Activated CD8-positive, alpha-beta memory T cell treated with anti-CD3 and anti-CD28 coated beads, Interleukin-2, amount 10 ng/mL, durations not matched to agents 7 days and 5 days (primary cell): Measurements from ENCODE around the gene TRDMT1. TPM values are rescaled to one million over a fixed set of nuclear protein-coding genes. Genes with fewer than 3 reads are reported as not detected.
A peak's percentile ranks its signal among the peaks of the same experiment; 100 is the strongest.

Experiments used
- ATAC-seq: fragments of 150-1000 bp; cut with Tn5 transposase; one replicate; pipeline ENCODE4 v1.10.0; 2021; ENCODE audit warnings: moderate library complexity
- CTCF ChIA-PET: fragments of 350-600 bp; sonication (Branson Sonifier 250); formaldehyde crosslinking; loops from one replicate; lab custom pipeline; 2021; ENCODE audit warnings: antibody characterized with exemption; lab: Charles Lee
- DNase-seq: peaks from one replicate; pipeline ENCODE4 v3.0.0-alpha.2; 2020
- H3K27ac Mint-ChIP-seq: one replicate; pipeline ENCODE4 v1.8.0; 2021; ENCODE audit warnings: mild to moderate bottlenecking, mixed read lengths
- H3K27me3 Mint-ChIP-seq: one replicate; pipeline ENCODE4 v1.8.0; 2021; ENCODE audit warnings: mixed read lengths
- H3K36me3 Mint-ChIP-seq: one replicate; pipeline ENCODE4 v1.8.0; 2021; ENCODE audit warnings: mild to moderate bottlenecking, mixed read lengths
- H3K4me1 Mint-ChIP-seq: one replicate; pipeline ENCODE4 v1.8.0; 2021; ENCODE audit warnings: mixed read lengths
- H3K4me3 Mint-ChIP-seq: one replicate; pipeline ENCODE4 v1.8.0; 2021; ENCODE audit warnings: mild to moderate bottlenecking, moderate library complexity, mixed read lengths
- H3K9me3 Mint-ChIP-seq: one replicate; pipeline ENCODE4 v1.8.0; 2022; ENCODE audit warnings: low read depth, mixed read lengths
- total RNA-seq, 2 experiments: library from RNA; stranded (reverse); gene quantifications; one replicate each; pipeline ENCODE4 v1.2.3, GENCODE V29; 2021

TRDMT1 gene
- total RNA-seq, 2 experiments from 2014 or later, result 7.7 to 9.2 TPM

DNA sequence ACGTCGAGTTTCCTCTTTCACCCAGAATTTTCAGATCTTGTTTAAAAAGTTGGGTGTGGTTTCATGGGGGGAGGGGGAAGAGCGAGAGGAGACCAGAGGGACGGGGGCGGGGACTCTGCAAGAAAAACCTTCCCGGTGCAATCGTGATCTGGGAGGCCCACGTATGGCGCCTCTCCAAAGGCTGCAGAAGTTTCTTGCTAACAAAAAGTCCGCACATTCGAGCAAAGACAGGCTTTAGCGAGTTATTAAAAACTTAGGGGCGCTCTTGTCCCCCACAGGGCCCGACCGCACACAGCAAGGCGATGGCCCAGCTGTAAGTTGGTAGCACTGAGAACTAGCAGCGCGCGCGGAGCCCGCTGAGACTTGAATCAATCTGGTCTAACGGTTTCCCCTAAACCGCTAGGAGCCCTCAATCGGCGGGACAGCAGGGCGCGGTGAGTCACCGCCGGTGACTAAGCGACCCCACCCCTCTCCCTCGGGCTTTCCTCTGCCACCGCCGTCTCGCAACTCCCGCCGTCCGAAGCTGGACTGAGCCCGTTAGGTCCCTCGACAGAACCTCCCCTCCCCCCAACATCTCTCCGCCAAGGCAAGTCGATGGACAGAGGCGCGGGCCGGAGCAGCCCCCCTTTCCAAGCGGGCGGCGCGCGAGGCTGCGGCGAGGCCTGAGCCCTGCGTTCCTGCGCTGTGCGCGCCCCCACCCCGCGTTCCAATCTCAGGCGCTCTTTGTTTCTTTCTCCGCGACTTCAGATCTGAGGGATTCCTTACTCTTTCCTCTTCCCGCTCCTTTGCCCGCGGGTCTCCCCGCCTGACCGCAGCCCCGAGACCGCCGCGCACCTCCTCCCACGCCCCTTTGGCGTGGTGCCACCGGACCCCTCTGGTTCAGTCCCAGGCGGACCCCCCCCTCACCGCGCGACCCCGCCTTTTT is 26.9 kb upstream of the TRDMT1 start, which contains the start of gene VIM:
TSS of gene VIM (plus strand) at position 151 of the 925 bp plus-strand sequence. CDS start 1,182 bp downstream, outside the sequence.
- CTCF ChIA-PET, result interaction anchor here (0.8 to 6.5 kb wide), 9 partner anchors 9 to 208 kb away, joined by 3 to 51 read pairs (median 24); partner anchors contain the start of gene TRDMT1
- no peaks in the 10 kb centered on the region for H3K9me3 Mint-ChIP-seq
- no peaks in the 10 kb centered on the region for H3K27me3 Mint-ChIP-seq
- ATAC-seq (peak; percentile 44), DNase-seq (peak; percentile 96)
- H3K4me3 Mint-ChIP-seq, result peak within 1 kb of the TSS; percentile 93
- H3K36me3 Mint-ChIP-seq, result peaks cover 52% of the 10 kb centered on the region
- H3K4me1 Mint-ChIP-seq, result peaks cover 46% of the 10 kb centered on the region
- peak within 1 kb of the TSS; percentile 97 for H3K27ac Mint-ChIP-seq

GRCh38 chr10:17227367-17228090 is 26.1 kb upstream of the TRDMT1 start:
- DNase-seq, result peak; percentile 58
- peaks cover 40% of the 10 kb centered on the region for H3K4me1 Mint-ChIP-seq

GRCh38 chr10:17226891-17227303 is 25.4 kb upstream of the TRDMT1 start:
- H3K27ac Mint-ChIP-seq, result peak overlapping the region; percentile 97
- no peak for DNase-seq
- H3K4me1 Mint-ChIP-seq, result peaks cover 36% of the 10 kb centered on the region
- no peak for ATAC-seq
- peak overlapping the region; percentile 93 for H3K4me3 Mint-ChIP-seq
- no peaks in the 10 kb centered on the region for H3K9me3 Mint-ChIP-seq
- CTCF ChIA-PET, result interaction anchor here (1.6 to 6.5 kb wide), 7 partner anchors 7 to 199 kb away, joined by 5 to 51 read pairs (median 24); partner anchors contain the start of gene TRDMT1
- H3K36me3 Mint-ChIP-seq, result peaks cover 43% of the 10 kb centered on the region
- H3K27me3 Mint-ChIP-seq, result no peaks in the 10 kb centered on the region

More at GRCh38 chr10:17227367-17228090, 26.1 kb upstream of the TRDMT1 start:
- Mint-ChIP-seq H3K27ac (peak overlapping the region; percentile 97), H3K27me3 (no peaks in the 10 kb centered on the region), H3K36me3 (peaks cover 49% of the 10 kb centered on the region), H3K9me3 (no peaks in the 10 kb centered on the region), H3K4me3 (peak overlapping the region; percentile 93)
- ATAC-seq, result peak; percentile 20
- CTCF ChIA-PET, result interaction anchor here (0.8 to 6.5 kb wide), 7 partner anchors 8 to 207 kb away, joined by 3 to 51 read pairs (median 24); partner anchors contain the start of gene TRDMT1

GRCh38 chr10:17225808-17226207 is 24.3 kb upstream of the TRDMT1 start:
- Mint-ChIP-seq H3K4me1 (peaks cover 32% of the 10 kb centered on the region), H3K27me3 (no peaks in the 10 kb centered on the region), H3K27ac (no peak overlapping the region), H3K4me3 (no peak overlapping the region), H3K9me3 (no peaks in the 10 kb centered on the region), H3K36me3 (peaks cover 32% of the 10 kb centered on the region)
- CTCF ChIA-PET, result interaction anchor here (1.6 to 6.5 kb wide), 4 partner anchors 10 to 25 kb away, joined by 5 to 51 read pairs (median 33); no protein-coding TSS in a partner anchor
- ATAC-seq, result no peak
- DNase-seq, result no peak

DNA sequence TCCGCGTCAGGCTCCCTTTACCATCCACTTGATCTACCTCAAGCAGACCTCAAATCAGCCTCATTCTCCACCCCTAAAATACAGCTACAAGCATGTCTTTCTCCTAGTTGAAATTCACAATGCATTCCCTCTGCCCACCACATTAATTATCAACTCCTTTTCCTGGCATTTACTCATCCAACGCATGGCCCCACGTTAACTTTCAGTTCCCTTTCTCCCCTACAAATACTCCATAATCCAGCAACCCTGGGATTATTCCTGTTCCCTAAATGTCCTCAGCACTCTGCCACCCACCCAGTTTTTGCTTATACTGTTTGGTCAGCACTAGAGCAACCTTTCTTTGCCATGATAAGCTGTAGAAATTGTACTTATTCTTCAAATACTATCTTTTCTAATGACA is 20.9 kb upstream of the TRDMT1 start:
- no peaks in the 10 kb centered on the region for H3K9me3 Mint-ChIP-seq
- no peaks in the 10 kb centered on the region for H3K27me3 Mint-ChIP-seq
- CTCF ChIA-PET, result interaction anchor here (0.7 kb wide), 1 partner anchor 189 kb away, joined by 3 read pairs; no protein-coding TSS in a partner anchor
- H3K27ac Mint-ChIP-seq, result no peak overlapping the region
- ATAC-seq, result no peak
- peaks cover 43% of the 10 kb centered on the region for H3K4me1 Mint-ChIP-seq
- H3K4me3 Mint-ChIP-seq, result no peak overlapping the region
- DNase-seq, result no peak
- H3K36me3 Mint-ChIP-seq, result peaks cover 30% of the 10 kb centered on the region

DNA sequence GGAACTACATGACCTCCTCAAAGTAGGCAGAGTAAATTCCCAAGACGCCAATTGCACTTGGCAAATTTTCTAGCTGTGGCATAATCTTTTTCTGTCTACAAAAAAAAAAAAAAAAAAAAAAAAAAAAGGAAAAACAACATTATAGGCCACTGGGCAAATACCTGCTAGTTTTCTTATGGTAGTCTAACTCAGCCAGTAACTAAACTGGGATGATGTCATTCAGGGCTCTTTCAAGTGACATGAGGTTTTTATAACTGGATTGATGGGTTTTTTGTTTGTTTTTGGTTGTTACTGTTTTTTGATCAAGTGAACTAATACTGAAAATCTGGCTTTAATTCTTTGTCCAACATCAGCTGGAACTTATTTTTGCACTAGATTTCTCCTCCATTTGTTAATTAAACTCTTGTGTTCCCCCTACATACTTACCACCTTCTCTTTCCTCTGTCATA is 19.2 kb upstream of the TRDMT1 start:
- no peak overlapping the region for H3K4me3 Mint-ChIP-seq
- CTCF ChIA-PET, result interaction anchor here (1.1 to 4.2 kb wide), 4 partner anchors 9 to 252 kb away, joined by 3 to 24 read pairs (median 3); partner anchors contain the start of gene VIM
- peaks cover 44% of the 10 kb centered on the region for H3K4me1 Mint-ChIP-seq
- peak overlapping the region; percentile 6 for H3K27ac Mint-ChIP-seq
- no peaks in the 10 kb centered on the region for H3K27me3 Mint-ChIP-seq
- ATAC-seq, result no peak
- no peak for DNase-seq
- no peaks in the 10 kb centered on the region for H3K9me3 Mint-ChIP-seq
- H3K36me3 Mint-ChIP-seq, result peaks cover 33% of the 10 kb centered on the region

- no peaks in the 10 kb centered on the region for H3K9me3 Mint-ChIP-seq
- H3K4me1 Mint-ChIP-seq, result peaks cover 51% of the 10 kb centered on the region
- no peak overlapping the region for H3K27ac Mint-ChIP-seq
- DNase-seq (no peak), ATAC-seq (no peak)
- H3K36me3 Mint-ChIP-seq, result peaks cover 32% of the 10 kb centered on the region
- H3K27me3 Mint-ChIP-seq, result no peaks in the 10 kb centered on the region
- H3K4me3 Mint-ChIP-seq, result no peak overlapping the region
- CTCF ChIA-PET, result interaction anchor here (0.7 to 4.2 kb wide), 3 partner anchors 10 to 190 kb away, joined by 3 to 24 read pairs (median 3); partner anchors contain the start of gene VIM
Observed at GRCh38 chr10:17219024-17219423, 17.6 kb upstream of the TRDMT1 start.

DNA sequence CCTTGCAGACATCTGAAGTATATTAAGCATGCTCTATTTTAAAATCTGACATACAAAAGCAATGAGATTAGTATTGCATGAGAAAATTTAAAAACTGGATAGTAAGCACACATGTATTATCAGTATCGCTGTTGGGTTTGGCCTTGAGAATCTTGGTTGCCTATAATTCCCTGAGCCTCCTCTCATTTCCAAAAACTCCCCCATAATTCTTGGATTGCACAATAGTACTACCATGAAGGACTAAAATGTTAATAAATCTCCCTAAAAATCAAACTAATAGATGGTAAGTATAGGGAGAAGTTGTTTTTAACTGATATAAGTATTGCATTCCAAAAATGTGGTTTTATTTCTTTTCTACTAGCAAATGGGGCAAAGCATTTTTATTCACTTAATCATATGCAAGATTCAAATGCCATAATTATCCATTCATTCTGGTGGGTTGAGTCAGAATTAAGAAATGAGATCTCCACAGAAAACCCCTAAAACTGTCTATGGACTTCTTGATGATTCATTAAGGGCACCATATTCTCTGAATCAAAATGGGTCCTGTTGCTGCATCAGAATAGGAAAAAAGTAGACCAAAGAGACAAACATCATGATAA is 16.3 kb upstream of the TRDMT1 start:
- no peak overlapping the region for H3K4me3 Mint-ChIP-seq
- DNase-seq (no peak), ATAC-seq (no peak)
- peak overlapping the region; percentile 96 for H3K27ac Mint-ChIP-seq
- H3K9me3 Mint-ChIP-seq, result no peaks in the 10 kb centered on the region
- H3K36me3 Mint-ChIP-seq, result peaks cover 28% of the 10 kb centered on the region
- H3K4me1 Mint-ChIP-seq, result peaks cover 62% of the 10 kb centered on the region
- H3K27me3 Mint-ChIP-seq, result no peaks in the 10 kb centered on the region
- CTCF ChIA-PET, result interaction anchor here (4.2 kb wide), 1 partner anchor 12 kb away, joined by 24 read pairs; the partner anchor contains the start of gene VIM

DNA sequence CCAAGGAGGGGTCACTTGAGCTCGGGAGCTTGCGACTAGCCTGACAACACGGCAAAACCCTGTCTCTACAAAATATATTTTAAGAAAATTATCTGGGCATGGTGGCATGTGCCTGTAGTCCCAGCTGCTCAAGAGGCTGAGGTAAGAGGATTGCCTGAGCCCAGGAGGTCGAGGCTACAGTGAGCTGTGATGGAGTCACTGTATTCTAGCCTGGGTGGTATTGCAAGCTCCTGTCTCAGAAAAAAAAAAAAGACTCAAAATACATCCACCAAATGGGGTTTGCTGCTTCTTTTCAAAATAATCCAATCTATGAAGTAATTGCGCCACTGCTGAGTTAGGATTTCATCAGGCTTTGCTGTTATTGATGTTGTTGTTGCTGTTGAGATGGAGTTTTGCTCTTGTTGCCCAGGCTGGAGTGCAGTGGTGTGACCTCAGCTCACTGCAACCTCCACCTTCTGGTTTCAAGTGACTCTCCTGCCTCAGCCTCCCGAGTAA is 15.5 kb upstream of the TRDMT1 start:
- DNase-seq (no peak), ATAC-seq (no peak)
- Mint-ChIP-seq H3K4me1 (peaks cover 66% of the 10 kb centered on the region), H3K27me3 (no peaks in the 10 kb centered on the region), H3K9me3 (no peaks in the 10 kb centered on the region), H3K27ac (peak overlapping the region; percentile 96), H3K36me3 (peaks cover 28% of the 10 kb centered on the region), H3K4me3 (no peak overlapping the region)
- CTCF ChIA-PET, result interaction anchor here (1.0 to 2.7 kb wide), 4 partner anchors 10 to 192 kb away, joined by 3 to 42 read pairs (median 12); partner anchors contain the start of genes TRDMT1 and VIM

DNA sequence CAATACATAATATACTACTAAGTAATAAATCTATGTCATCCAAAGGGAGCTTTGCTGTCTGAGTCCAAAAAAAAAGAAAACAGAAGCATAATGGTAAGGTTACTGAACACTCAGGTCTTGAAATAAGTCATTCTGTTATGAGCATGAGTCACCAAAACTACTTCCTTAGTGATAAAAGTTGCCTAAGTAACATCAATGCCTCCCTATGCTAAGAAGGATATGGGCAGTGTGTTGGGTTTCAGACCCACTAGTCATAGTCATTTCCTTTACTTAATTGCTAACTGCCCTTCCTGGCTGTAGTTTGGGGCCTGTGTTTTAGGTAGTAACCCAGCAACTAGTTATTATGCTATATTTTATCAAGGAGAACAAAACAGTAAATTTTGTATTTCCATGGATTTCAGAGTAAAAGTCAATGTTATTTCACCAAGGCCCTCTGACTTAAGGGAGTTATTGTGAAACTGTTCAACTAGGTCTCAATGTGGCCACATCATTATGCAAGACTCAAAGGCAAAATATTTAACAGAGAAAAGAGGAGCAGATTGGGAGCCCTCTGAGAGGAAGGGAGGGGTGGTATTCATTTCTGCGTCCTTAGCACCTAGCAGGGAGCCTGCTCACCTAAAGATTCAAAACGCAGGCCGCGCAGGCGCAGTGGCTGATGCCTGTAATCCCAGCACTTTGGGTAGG is 14.9 kb upstream of the TRDMT1 start:
- peaks cover 28% of the 10 kb centered on the region for H3K36me3 Mint-ChIP-seq
- peak overlapping the region; percentile 96 for H3K27ac Mint-ChIP-seq
- H3K4me3 Mint-ChIP-seq, result peak overlapping the region; percentile 44
- peaks cover 66% of the 10 kb centered on the region for H3K4me1 Mint-ChIP-seq
- CTCF ChIA-PET, result interaction anchor here (1.0 to 2.7 kb wide), 5 partner anchors 10 to 191 kb away, joined by 3 to 42 read pairs (median 8); partner anchors contain the start of genes TRDMT1 and VIM
- no peaks in the 10 kb centered on the region for H3K27me3 Mint-ChIP-seq
- DNase-seq (peak; percentile 72), ATAC-seq (peak; percentile 98)
- no peaks in the 10 kb centered on the region for H3K9me3 Mint-ChIP-seq

DNA sequence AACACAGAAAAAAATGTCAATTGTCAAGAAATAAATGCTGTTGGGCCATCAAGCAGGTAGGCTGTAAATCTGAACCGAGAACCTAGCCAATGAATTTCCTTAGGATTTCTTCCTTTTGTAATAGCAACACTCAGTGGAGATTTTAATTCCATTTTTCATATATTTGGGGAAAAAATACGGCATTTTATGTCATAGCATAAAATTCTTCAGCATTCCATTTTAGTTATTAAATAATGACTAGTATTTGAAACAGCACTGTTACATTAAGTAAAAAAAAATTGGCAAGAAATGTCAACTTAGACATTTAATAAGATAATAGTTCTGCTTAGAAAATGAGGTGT is 14.3 kb upstream of the TRDMT1 start:
- H3K4me3 Mint-ChIP-seq, result peak overlapping the region; percentile 44
- no peaks in the 10 kb centered on the region for H3K9me3 Mint-ChIP-seq
- peaks cover 29% of the 10 kb centered on the region for H3K36me3 Mint-ChIP-seq
- H3K27ac Mint-ChIP-seq, result peak overlapping the region; percentile 96
- ATAC-seq (no peak), DNase-seq (no peak)
- CTCF ChIA-PET, result interaction anchor here (1.4 to 2.7 kb wide), 3 partner anchors 9 to 15 kb away, joined by 8 to 42 read pairs (median 21); partner anchors contain the start of genes TRDMT1 and VIM
- peaks cover 62% of the 10 kb centered on the region for H3K4me1 Mint-ChIP-seq
- H3K27me3 Mint-ChIP-seq, result no peaks in the 10 kb centered on the region
